ENCODE results near the gene TNFSF11. TPM values are rescaled to one million over a fixed set of nuclear protein-coding genes. Genes with fewer than 3 reads are reported as not detected.

TNFSF11 gene
- polyA plus RNA-seq, 3 donors: not detected

DNA sequence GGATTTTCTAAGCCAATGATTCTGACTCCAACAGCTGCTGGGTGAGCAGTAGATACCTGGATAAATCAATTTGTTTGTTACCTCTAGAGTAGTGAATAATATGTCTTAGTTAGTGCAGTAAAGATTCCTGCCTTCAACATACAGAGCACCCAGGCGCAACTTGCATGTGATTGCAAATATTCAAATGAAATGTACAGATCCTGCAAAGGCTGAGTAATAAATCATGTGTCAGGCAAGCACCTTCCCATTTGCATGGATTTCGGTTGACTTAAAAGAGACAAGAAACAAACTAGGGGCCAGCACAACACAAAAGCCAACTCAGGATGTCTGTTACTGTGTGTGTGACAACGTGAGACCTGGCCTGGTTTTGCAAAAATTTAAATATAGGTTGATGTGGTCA is 79.7 kb downstream of the TNFSF11 start:
- TF ChIP-seq, protein P1, sequence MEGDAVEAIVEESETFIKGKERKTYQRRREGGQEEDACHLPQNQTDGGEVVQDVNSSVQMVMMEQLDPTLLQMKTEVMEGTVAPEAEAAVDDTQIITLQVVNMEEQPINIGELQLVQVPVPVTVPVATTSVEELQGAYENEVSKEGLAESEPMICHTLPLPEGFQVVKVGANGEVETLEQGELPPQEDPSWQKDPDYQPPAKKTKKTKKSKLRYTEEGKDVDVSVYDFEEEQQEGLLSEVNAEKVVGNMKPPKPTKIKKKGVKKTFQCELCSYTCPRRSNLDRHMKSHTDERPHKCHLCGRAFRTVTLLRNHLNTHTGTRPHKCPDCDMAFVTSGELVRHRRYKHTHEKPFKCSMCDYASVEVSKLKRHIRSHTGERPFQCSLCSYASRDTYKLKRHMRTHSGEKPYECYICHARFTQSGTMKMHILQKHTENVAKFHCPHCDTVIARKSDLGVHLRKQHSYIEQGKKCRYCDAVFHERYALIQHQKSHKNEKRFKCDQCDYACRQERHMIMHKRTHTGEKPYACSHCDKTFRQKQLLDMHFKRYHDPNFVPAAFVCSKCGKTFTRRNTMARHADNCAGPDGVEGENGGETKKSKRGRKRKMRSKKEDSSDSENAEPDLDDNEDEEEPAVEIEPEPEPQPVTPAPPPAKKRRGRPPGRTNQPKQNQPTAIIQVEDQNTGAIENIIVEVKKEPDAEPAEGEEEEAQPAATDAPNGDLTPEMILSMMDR (IDR thresholded peaks at IDR 0.05): no peak
- no peak overlapping the region for H3K27ac Mint-ChIP-seq
- 83% methylated on average over 1 of the region's 3 CpGs for WGBS (ENCODE audit: insufficient coverage)
- Histone ChIP-seq H3K4me2 (replicated peaks; ENCODE audit: extremely low read depth, low read length, poor library complexity, severe bottlenecking) (no peak overlapping the region), H3K27me3 (ENCODE audit: control insufficient read depth in 2 of 2, insufficient read depth in 2 of 2, low read length in 2 of 2) (peaks cover 2% of the 10 kb centered on the region in 2 donors), H3K9ac (ENCODE audit: insufficient read depth, low read length, poor library complexity, severe bottlenecking) (no peak overlapping the region), H3K79me2 (ENCODE audit: insufficient read depth, low read length) (no peaks in the 10 kb centered on the region), H3K27ac (ENCODE audit: low read depth in 1 of 2, low read length in 2 of 2) (no peak overlapping the region), H4K20me1 (ENCODE audit: insufficient read depth, low read length) (no peaks in the 10 kb centered on the region), H3K4me1 (ENCODE audit: control insufficient read depth in 1 of 2, insufficient read depth in 2 of 2, low read length in 2 of 2) (no peaks in the 10 kb centered on the region), H3K4me3 (replicated peaks in 1 of 3; ENCODE audit: low read depth in 2 of 3, low read length in 3 of 3) (no peak overlapping the region), H2AFZ (ENCODE audit: insufficient read depth, low read depth, low read length, poor library complexity, severe bottlenecking) (no peak overlapping the region), H3K36me3 (replicated peaks in 1 of 2; ENCODE audit: control insufficient read depth in 1 of 2, insufficient read depth in 2 of 2, low read length in 2 of 2) (no peaks in the 10 kb centered on the region), H3K9me3 (replicated peaks in 1 of 2; ENCODE audit: control insufficient read depth in 1 of 2, insufficient read depth in 1 of 2, low read length in 2 of 2) (no peaks in the 10 kb centered on the region)
- peaks cover 0 to 1% (median 0%) of the 10 kb centered on the region in 7 donors for H3K9me3 Mint-ChIP-seq
- no peaks in the 10 kb centered on the region for H3K36me3 Mint-ChIP-seq
- intact Hi-C loops (cut with micrococcal nuclease): no loop called here
- H3K4me1 Mint-ChIP-seq: peaks cover 4% of the 10 kb centered on the region
- peaks cover 4 to 9% (median 8%) of the 10 kb centered on the region in 3 donors for H3K27me3 Mint-ChIP-seq (ENCODE audit: low read depth in 3 of 3)
- H3K4me3 Mint-ChIP-seq: peak overlapping the region in 1 of 2 donors; percentile 31
- no peak for DNase-seq

DNA sequence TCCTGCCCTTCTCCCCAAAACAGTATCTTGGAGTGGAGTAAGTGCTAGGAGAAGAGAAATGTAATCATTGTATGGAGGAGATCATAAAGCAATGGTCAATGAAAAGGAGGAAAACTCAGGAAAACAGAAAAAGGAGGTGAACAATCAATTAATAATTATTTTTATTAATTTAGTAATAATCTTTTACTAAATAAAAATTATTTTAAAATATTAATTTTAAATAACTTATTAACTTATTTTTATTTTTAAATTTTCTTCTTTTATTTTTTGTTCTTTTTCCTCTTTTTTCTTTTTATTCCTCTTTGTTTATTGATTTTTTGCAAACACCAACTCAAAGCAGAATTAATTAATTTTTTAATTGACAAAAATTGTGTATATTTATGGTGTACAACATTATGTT is 80.3 kb downstream of the TNFSF11 start:
- Mint-ChIP-seq H3K36me3 (no peaks in the 10 kb centered on the region), H3K4me1 (peaks cover 4% of the 10 kb centered on the region), H3K27me3 (ENCODE audit: low read depth in 3 of 3) (peaks cover 4 to 11% (median 9%) of the 10 kb centered on the region in 3 donors), H3K9me3 (peaks cover 0 to 1% (median 0%) of the 10 kb centered on the region in 7 donors), H3K27ac (no peak overlapping the region), H3K4me3 (peak overlapping the region in 1 of 2 donors; percentile 31)
- Histone ChIP-seq H3K4me1 (ENCODE audit: control insufficient read depth in 1 of 2, insufficient read depth in 2 of 2, low read length in 2 of 2) (no peaks in the 10 kb centered on the region), H3K4me3 (replicated peaks in 1 of 3; ENCODE audit: low read depth in 2 of 3, low read length in 3 of 3) (no peak overlapping the region), H4K20me1 (ENCODE audit: insufficient read depth, low read length) (no peaks in the 10 kb centered on the region), H2AFZ (ENCODE audit: insufficient read depth, low read depth, low read length, poor library complexity, severe bottlenecking) (no peak overlapping the region), H3K27me3 (ENCODE audit: control insufficient read depth in 2 of 2, insufficient read depth in 2 of 2, low read length in 2 of 2) (peaks cover 2 to 6% of the 10 kb centered on the region in 2 donors), H3K27ac (ENCODE audit: low read depth in 1 of 2, low read length in 2 of 2) (no peak overlapping the region), H3K36me3 (replicated peaks in 1 of 2; ENCODE audit: control insufficient read depth in 1 of 2, insufficient read depth in 2 of 2, low read length in 2 of 2) (no peaks in the 10 kb centered on the region), H3K9ac (ENCODE audit: insufficient read depth, low read length, poor library complexity, severe bottlenecking) (no peak overlapping the region), H3K79me2 (ENCODE audit: insufficient read depth, low read length) (no peaks in the 10 kb centered on the region), H3K4me2 (replicated peaks; ENCODE audit: extremely low read depth, low read length, poor library complexity, severe bottlenecking) (no peak overlapping the region), H3K9me3 (replicated peaks in 1 of 2; ENCODE audit: control insufficient read depth in 1 of 2, insufficient read depth in 1 of 2, low read length in 2 of 2) (no peaks in the 10 kb centered on the region)
- TF ChIP-seq, protein P1 (IDR thresholded peaks at IDR 0.05): no peak
- intact Hi-C loops (cut with micrococcal nuclease): no loop called here
- DNase-seq: no peak
